HEK293 (cell line): ENCODE results near the gene CCDC28B.

Experiments used
- CTCF ChIP-seq: fragments of 450-650 bp; formaldehyde crosslinking; IDR thresholded peaks from 2 replicates; pipeline ENCODE4 v1.5.1; 2016; ENCODE audit warnings: missing biosample characterization, missing genetic modification characterization
- MEIS1 ChIP-seq: sonication (generic); formaldehyde crosslinking; IDR thresholded peaks from 2 replicates; pipeline ENCODE4 v1.8.1; 2022; ENCODE audit warnings: missing genetic modification reagents, mild to moderate bottlenecking, borderline replicate concordance
- ZNF274 ChIP-seq, 2 experiments: fragments of 200-500 bp in 1 of 2; fragments of 450-650 bp in 1 of 2; sonication (Bioruptor generic) in 1 of 2; formaldehyde crosslinking in 1 of 2; IDR thresholded peaks; 2 replicates each; pipeline versions ENCODE4 v1.5.1 to v1.6.1; 2014 to 2016; ENCODE audit warnings: borderline replicate concordance in 1 of 2, inconsistent platforms in 1 of 2, low read length in 1 of 2, missing biosample characterization in 1 of 2, missing genetic modification characterization in 1 of 2
- ZNF37A ChIP-seq: fragments of 450-650 bp; IDR thresholded peaks from 2 replicates; pipeline ENCODE4 v1.5.1; 2018; ENCODE audit warnings: missing biosample characterization, missing genetic modification characterization
- ZNF501 ChIP-seq: fragments of 450-650 bp; formaldehyde crosslinking; IDR thresholded peaks from 2 replicates; pipeline ENCODE4 v1.5.1; 2016; ENCODE audit warnings: missing biosample characterization, missing genetic modification characterization
- ZNF777 ChIP-seq: fragments of 450-650 bp; formaldehyde crosslinking; IDR thresholded peaks from 2 replicates; pipeline ENCODE4 v1.5.1; 2017; ENCODE audit warnings: missing biosample characterization, missing genetic modification characterization, borderline replicate concordance
- ZNF785 ChIP-seq: fragments of 450-650 bp; formaldehyde crosslinking; IDR thresholded peaks from 2 replicates; pipeline ENCODE4 v1.5.1; 2016; ENCODE audit warnings: missing biosample characterization, missing genetic modification characterization
- ZNF830 ChIP-seq: fragments of 450-650 bp; IDR thresholded peaks from 2 replicates; pipeline ENCODE4 v1.5.0; 2018; ENCODE audit warnings: missing biosample characterization, missing genetic modification characterization, low read depth, mild to moderate bottlenecking, moderate library complexity
- TF ChIP-seq, protein P1 (sequence below): fragments of 450-650 bp; formaldehyde crosslinking; IDR thresholded peaks from 2 replicates; pipeline ENCODE4 v1.5.1; 2016; ENCODE audit warnings: missing biosample characterization, missing genetic modification characterization
- TF ChIP-seq, protein P2 (sequence below): fragments of 450-650 bp; formaldehyde crosslinking; conservative IDR thresholded peaks from 2 replicates; pipeline ENCODE4 v1.5.1; 2016; ENCODE audit warnings: low read depth, missing biosample characterization, missing genetic modification characterization
- TF ChIP-seq, protein P3 (sequence below): fragments of 450-650 bp; formaldehyde crosslinking; IDR thresholded peaks from 2 replicates; pipeline ENCODE4 v1.5.1; 2016; ENCODE audit warnings: missing biosample characterization, missing genetic modification characterization, low read depth

- no peak for TF ChIP-seq ZNF785 (tag by site-specific recombination)
- no peak for TF ChIP-seq ZNF37A (tag by site-specific recombination)
- no peak for TF ChIP-seq ZNF274 (IDR thresholded peaks at IDR 0.05; ENCODE audit: low read length)
- no peak for TF ChIP-seq ZNF274 (tag by site-specific recombination; IDR thresholded peaks at IDR 0.05; ENCODE audit: borderline replicate concordance)
- peak; percentile 95 for TF ChIP-seq CTCF (tag by site-specific recombination)
- TF ChIP-seq, protein P1, sequence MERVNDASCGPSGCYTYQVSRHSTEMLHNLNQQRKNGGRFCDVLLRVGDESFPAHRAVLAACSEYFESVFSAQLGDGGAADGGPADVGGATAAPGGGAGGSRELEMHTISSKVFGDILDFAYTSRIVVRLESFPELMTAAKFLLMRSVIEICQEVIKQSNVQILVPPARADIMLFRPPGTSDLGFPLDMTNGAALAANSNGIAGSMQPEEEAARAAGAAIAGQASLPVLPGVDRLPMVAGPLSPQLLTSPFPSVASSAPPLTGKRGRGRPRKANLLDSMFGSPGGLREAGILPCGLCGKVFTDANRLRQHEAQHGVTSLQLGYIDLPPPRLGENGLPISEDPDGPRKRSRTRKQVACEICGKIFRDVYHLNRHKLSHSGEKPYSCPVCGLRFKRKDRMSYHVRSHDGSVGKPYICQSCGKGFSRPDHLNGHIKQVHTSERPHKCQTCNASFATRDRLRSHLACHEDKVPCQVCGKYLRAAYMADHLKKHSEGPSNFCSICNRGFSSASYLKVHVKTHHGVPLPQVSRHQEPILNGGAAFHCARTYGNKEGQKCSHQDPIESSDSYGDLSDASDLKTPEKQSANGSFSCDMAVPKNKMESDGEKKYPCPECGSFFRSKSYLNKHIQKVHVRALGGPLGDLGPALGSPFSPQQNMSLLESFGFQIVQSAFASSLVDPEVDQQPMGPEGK (tag by site-specific recombination), result peak; percentile 96
- TF ChIP-seq ZNF830 (tag by site-specific recombination), result no peak
- peak; percentile 86; the same call in 1 of the 2 replicates for TF ChIP-seq ZNF777 (tag by site-specific recombination)
- TF ChIP-seq, protein P2, sequence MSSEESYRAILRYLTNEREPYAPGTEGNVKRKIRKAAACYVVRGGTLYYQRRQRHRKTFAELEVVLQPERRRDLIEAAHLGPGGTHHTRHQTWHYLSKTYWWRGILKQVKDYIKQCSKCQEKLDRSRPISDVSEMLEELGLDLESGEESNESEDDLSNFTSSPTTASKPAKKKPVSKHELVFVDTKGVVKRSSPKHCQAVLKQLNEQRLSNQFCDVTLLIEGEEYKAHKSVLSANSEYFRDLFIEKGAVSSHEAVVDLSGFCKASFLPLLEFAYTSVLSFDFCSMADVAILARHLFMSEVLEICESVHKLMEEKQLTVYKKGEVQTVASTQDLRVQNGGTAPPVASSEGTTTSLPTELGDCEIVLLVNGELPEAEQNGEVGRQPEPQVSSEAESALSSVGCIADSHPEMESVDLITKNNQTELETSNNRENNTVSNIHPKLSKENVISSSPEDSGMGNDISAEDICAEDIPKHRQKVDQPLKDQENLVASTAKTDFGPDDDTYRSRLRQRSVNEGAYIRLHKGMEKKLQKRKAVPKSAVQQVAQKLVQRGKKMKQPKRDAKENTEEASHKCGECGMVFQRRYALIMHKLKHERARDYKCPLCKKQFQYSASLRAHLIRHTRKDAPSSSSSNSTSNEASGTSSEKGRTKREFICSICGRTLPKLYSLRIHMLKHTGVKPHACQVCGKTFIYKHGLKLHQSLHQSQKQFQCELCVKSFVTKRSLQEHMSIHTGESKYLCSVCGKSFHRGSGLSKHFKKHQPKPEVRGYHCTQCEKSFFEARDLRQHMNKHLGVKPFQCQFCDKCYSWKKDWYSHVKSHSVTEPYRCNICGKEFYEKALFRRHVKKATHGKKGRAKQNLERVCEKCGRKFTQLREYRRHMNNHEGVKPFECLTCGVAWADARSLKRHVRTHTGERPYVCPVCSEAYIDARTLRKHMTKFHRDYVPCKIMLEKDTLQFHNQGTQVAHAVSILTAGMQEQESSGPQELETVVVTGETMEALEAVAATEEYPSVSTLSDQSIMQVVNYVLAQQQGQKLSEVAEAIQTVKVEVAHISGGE (tag by site-specific recombination), result no peak
- no peak for TF ChIP-seq MEIS1 (CRISPR knock-in tag)
- peak; percentile 76 for TF ChIP-seq ZNF501 (tag by site-specific recombination)
- TF ChIP-seq, protein P3, sequence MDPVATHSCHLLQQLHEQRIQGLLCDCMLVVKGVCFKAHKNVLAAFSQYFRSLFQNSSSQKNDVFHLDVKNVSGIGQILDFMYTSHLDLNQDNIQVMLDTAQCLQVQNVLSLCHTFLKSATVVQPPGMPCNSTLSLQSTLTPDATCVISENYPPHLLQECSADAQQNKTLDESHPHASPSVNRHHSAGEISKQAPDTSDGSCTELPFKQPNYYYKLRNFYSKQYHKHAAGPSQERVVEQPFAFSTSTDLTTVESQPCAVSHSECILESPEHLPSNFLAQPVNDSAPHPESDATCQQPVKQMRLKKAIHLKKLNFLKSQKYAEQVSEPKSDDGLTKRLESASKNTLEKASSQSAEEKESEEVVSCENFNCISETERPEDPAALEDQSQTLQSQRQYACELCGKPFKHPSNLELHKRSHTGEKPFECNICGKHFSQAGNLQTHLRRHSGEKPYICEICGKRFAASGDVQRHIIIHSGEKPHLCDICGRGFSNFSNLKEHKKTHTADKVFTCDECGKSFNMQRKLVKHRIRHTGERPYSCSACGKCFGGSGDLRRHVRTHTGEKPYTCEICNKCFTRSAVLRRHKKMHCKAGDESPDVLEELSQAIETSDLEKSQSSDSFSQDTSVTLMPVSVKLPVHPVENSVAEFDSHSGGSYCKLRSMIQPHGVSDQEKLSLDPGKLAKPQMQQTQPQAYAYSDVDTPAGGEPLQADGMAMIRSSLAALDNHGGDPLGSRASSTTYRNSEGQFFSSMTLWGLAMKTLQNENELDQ, result no peak
These were observed 5.3 kb downstream of the CCDC28B start, which contains the start of gene IQCC for GRCh38 chr1:32205401-32206370.
